Stimulated activated CD4-positive, alpha-beta T cell treated with anti-CD3 and anti-CD28 coated beads, Interleukin-2, amount 100 ng/mL, for 24 hours (primary cell): ENCODE data around the gene SNRPD1.
"Not testable (repeated sequence)": the region's sequence is repeated elsewhere in the genome, so short reads cannot be mapped to it uniquely, and the experiment has no call there.

Source experiments
- DNase-seq, 2 donors: peaks; one replicate each; pipeline ENCODE4 v3.0.0-alpha.2; 2020

SNRPD1 gene

GRCh38 chr18:21638822-21639221, 26.7 kb downstream of the SNRPD1 start:
- no peak for DNase-seq

- not testable (repeated sequence) for DNase-seq
Measured at GRCh38 chr18:21640375-21640774, 28.3 kb downstream of the SNRPD1 start.

DNA sequence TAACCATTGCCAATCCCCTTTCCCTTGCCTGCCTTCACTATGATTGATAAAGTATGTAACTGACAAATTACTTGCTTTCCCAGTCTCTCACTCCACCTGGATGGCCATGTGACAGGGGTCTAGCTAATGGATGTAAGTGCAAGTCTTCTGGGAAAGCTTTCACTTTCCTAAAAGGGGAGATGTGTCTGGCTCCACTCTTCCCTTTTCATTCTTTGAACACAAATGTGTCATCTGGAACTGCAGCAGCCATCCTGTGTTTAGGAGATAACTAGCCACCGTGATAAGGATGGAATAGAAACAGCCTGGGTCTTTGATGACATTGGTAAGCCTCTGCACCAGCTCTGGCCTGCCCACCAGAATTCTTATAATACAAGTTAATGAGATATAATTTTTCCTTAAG, 38.2 kb downstream of the SNRPD1 start:
- DNase-seq: no peak

DNA sequence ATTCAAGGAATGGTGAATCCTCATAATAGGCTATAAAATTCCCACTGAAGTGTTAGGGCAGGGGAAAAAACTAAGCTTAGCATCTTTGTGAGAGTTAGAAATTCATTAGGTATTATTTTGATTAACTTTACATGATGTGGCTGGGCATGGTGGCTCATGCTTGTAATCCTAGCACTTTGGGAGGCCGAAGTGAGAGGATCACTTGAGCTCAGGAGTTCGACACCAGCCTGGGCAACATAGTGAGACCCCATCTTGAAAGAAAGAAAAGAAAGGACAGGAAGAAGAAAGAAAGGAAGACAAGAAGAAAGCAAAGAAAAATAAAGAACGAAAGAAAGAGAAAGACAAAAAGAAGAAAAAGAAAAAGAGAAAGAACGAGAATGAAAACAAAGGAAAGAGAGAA, 40.0 kb downstream of the SNRPD1 start:
- no peak for DNase-seq

DNA sequence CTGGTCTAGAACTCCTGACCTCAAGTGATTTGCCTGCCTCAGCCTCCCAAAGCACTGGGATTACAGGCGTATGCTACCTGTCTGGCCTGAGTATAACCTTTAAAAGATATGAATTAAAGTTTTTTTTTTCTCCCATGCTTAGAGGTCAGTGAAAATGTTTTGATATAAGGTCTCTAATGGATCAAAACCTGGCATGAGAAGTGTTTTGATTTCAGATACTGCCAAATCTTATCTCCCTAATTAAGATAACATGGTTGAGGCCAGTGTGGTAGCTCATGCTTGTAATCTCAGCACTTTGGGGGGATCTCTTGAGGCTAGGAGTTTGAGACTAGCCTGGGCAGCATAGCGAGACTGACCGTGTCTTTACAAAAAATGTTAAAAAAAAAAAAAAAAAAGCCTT, 41.2 kb downstream of the SNRPD1 start:
- DNase-seq: no peak

DNA sequence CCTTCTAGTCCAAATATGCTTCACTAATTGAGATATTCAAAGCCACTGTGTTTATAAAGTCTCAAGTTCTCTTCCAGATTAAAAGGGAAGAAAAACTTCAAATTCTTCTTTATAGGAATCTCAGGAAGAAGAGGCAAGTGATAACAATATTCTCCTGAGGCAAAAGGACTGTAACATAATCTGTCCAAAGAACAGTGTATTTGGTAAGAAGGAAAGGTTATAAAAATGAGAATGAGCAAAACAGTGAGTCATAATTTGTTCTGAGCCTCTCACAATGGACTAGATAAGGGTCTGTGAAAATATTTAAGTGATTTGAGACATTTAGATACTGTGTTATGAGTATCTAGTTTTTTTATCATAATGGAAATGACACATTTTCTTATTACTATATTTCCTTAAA, 44.3 kb downstream of the SNRPD1 start:
- DNase-seq: no peak

GRCh38 chr18:21660078-21660477, 48.0 kb downstream of the SNRPD1 start:
- DNase-seq: no peak

DNA sequence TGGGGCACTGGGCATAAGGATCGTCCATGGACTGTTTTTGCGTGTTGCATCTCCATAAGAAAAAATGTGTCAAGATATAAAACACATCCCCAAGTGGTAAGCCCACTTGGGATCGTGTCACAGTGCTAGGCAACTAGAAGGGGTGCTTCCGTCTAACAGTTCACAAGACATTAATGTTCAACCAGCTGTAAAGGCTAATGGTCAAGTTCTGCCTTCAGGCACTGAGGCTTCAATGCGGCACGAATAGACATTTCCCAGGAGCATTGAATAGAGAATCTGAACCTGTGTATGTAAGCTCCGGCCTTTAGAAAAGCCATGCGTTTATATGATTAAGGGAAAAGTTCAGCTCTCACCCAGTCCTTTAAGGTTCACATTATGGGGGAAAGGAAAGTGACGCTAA, 50.5 kb downstream of the SNRPD1 start:
- no peak for DNase-seq

GRCh38 chr18:21663578-21663977, 51.5 kb downstream of the SNRPD1 start:
- DNase-seq: no peak

DNA sequence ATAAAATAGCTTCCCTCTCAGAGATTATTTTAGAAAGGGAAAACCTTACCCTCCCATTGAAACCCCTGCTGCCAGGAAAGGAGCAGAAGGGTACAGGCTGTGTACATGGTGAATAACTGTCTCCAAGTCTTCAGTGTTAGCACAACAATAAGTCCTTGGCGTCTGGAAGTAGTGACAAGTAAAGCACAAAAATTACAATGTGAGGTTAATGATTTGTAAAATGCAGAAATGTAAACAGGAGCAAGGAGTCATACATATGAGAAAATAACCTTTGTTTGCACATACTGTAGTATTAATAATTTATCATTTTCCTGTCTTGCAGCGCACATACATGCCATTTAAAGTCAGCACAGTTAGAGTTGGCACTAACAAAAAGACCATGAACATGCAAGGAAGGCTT, 52.0 kb downstream of the SNRPD1 start:
- DNase-seq: no peak

GRCh38 chr18:21669736-21670285, 57.7 kb downstream of the SNRPD1 start:
- DNase-seq: no peak

DNA sequence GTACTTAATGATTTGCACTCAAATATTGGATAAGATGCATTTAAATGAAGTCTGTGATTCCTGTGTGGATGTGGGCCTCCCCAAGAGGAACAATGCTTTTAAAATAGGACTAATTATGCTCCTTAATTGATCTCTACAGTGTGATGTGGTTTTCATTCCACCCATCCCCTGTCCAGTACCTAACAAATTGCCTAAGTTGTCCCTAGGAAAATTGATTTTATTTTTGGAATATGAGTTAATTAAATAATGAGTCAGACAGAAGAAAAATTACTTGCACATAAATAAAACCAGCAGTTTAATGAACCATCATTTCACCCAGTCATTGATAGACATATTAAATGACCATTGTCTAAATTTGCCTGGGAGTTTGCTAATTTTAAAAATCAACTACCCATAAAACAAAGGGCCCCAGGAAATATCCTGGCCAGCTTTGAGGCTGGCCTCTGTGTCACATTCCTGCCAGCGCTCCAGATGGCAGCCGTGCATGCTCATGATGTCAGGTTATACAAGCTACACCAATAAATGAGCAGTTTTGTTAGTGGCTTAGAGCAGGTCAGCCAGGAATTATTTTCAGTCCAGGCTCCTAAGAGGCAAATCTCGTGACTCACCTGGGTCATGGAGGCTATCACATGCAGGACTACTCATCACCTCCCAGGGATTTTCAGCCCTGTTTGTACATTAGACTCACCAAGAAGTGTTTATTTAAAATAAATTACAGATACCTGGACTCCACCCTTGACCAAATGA, 60.6 kb downstream of the SNRPD1 start:
- no peak for DNase-seq

DNA sequence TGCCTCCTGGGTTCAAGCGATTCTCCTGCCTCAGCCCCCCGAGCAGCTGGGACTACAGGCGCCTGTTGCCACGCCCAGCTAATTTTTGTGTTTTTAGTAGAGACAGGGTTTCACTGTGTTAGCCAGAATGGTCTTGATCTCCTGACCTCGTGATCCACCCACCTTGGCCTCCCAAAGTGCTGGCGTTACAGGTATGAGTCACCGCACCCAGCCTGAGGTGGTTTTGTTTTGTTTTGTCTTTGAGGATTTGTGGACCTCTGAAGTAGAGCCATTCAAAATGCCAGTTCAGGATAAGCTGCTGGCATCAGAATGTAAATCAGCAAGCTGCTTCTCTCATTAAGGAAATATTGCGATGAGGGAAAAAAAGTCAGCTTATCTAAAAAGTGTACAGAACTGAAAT, 63.2 kb downstream of the SNRPD1 start:
- DNase-seq: peak in 1 of 2 donors; percentile 16

GRCh38 chr18:21678859-21679258, 66.7 kb downstream of the SNRPD1 start:
- DNase-seq: no peak

- no peak for DNase-seq
Measured at GRCh38 chr18:21680161-21680560, 68.0 kb downstream of the SNRPD1 start.

DNA sequence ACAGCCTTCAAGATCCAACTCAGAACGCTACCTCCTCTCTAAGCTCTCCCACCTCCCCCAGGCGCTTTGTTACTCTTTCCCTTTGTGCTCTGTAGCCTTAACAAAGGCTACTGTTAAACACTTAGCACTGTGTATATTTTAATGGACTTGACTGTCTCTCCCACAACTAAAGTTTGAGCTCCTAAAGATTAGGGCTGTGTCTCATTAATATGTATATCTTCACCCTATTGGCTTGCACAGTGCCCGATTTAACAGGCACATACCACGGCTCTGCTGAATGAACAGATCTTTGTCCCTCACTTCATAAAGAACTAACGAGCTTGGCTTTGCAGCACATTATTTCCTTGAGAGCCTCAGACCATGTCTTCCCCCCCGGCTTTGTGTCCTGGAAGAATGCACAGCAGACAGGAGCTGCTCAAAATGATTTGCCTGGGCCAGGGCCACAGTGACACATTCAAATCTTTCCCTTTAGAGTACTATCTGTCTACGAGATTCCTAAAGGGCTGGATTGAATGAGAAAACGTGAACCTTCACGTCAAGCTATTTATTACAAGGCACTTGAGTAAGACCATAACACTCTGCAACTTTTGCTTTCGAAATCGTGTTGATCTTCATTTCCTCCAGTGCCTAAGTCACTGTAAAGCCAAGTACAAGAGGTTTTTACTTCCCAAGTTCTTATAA, 70.4 kb downstream of the SNRPD1 start:
- DNase-seq: peak in 1 of 2 donors; percentile 21
